ENCODE data around the gene TMEM30A.

The TMEM30A gene

DNA sequence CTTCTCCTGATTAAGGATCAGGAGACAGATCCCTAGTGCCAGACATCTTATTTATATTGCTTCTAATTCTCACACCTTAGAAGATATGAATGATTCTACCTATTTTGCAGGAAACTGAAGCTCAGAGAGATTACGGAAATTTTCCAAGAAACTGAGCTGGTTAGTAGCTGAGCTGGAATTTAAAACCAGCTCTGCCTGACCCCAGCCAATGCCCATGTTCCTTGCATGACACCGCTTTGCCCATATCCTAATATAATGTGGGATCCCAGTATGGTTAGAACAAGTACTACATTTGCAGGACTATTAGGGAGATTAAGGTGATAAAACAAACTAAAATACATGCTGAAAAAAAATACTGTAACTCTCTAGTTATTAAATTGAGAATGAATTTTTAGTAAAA lies 1.9 kb downstream of the TMEM30A start:
- no peaks in the 10 kb centered on the region for H3K9me3 ChIP-seq (ENCODE audit: control insufficient read depth, low read length)
- no peak overlapping the region for H2BK5ac ChIP-seq (ENCODE audit: low read depth, low read length, poor library complexity, severe bottlenecking)
- H3K23ac ChIP-seq (ENCODE audit: low read length in 2 of 2) = no peak overlapping the region
- H3K14ac ChIP-seq (ENCODE audit: low read length in 2 of 2) = no peak overlapping the region
- no peak overlapping the region for H2BK12ac ChIP-seq (ENCODE audit: low read length in 2 of 2)
- no peak overlapping the region for H3K18ac ChIP-seq (ENCODE audit: low read depth in 1 of 2, low read length in 2 of 2)
- H3K9ac ChIP-seq (ENCODE audit: low read length) = peak overlapping the region; percentile 98
- no peaks in the 10 kb centered on the region for H3K27me3 ChIP-seq (ENCODE audit: control insufficient read depth in 1 of 2, insufficient read depth in 1 of 2, low read length in 2 of 2)
- 50% methylated on average over 1 of the region's 2 CpGs for WGBS
- peak overlapping the region in 1 of 2 experiments; percentile 99 for H3K4me3 ChIP-seq (ENCODE audit: insufficient read depth in 1 of 2, low read depth in 1 of 2, low read length in 2 of 2)
- H2BK120ac ChIP-seq (ENCODE audit: low read depth, low read length) = no peak overlapping the region
- peak overlapping the region; percentile 87 for H3K4me2 ChIP-seq (ENCODE audit: low read length, poor library complexity, severe bottlenecking)
- no peak for DNase-seq
- H2AFZ ChIP-seq (ENCODE audit: low read depth, low read length) = no peak overlapping the region
- no peak overlapping the region for H2BK15ac ChIP-seq (ENCODE audit: low read depth, poor library complexity, severe bottlenecking)
- H3K4me1 ChIP-seq (ENCODE audit: control insufficient read depth, insufficient read depth, low read depth, low read length) = peaks cover 3% of the 10 kb centered on the region
- no peaks in the 10 kb centered on the region for H3K79me1 ChIP-seq (replicated peaks; ENCODE audit: low read length, poor library complexity, severe bottlenecking)
- H2AK5ac ChIP-seq (ENCODE audit: low read length, severe bottlenecking) = no peak overlapping the region
- H4K91ac ChIP-seq (ENCODE audit: low read length) = no peak overlapping the region
- no peak overlapping the region for H3K27ac ChIP-seq (ENCODE audit: low read length, poor library complexity, severe bottlenecking)
- no peaks in the 10 kb centered on the region for H3K36me3 ChIP-seq (ENCODE audit: control insufficient read depth in 1 of 2, insufficient read depth in 2 of 2, low read depth in 1 of 2, low read length in 2 of 2)
- no peak overlapping the region for H3K4ac ChIP-seq (ENCODE audit: low read depth in 1 of 2, low read length in 2 of 2)
- no peak overlapping the region for H4K8ac ChIP-seq (ENCODE audit: low read length)

DNA sequence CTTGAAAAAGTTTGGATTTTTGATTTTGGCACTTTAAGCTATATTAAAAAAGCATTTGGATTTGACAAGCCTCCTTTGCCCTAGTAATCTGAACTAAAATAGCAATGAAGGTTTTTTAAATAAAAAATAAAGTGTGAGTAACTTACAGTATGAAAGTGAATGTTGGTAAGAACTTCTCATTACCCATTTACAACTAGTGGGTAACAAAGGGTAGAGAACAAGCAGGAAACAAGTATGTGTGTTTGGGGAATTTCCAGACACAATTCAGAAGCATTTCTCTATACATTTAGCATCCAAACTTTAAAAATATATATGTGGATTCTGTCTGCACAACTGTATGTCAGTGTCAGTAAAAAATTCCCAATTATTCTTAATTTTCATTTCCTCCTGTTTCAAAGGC lies 2.9 kb downstream of the TMEM30A start:
- peak overlapping the region in 1 of 2 experiments; percentile 99 for H3K4me3 ChIP-seq (ENCODE audit: insufficient read depth in 1 of 2, low read depth in 1 of 2, low read length in 2 of 2)
- no peak overlapping the region for H2BK15ac ChIP-seq (ENCODE audit: low read depth, poor library complexity, severe bottlenecking)
- no peak overlapping the region for H3K23ac ChIP-seq (ENCODE audit: low read length in 2 of 2)
- no peaks in the 10 kb centered on the region for H3K9me3 ChIP-seq (ENCODE audit: control insufficient read depth, low read length)
- no peak overlapping the region for H3K27ac ChIP-seq (ENCODE audit: low read length, poor library complexity, severe bottlenecking)
- no peak for DNase-seq
- no peak overlapping the region for H3K18ac ChIP-seq (ENCODE audit: low read depth in 1 of 2, low read length in 2 of 2)
- H3K4me1 ChIP-seq (ENCODE audit: control insufficient read depth, insufficient read depth, low read depth, low read length) = peaks cover 7% of the 10 kb centered on the region
- H3K4ac ChIP-seq (ENCODE audit: low read depth in 1 of 2, low read length in 2 of 2) = no peak overlapping the region
- no peaks in the 10 kb centered on the region for H3K79me1 ChIP-seq (replicated peaks; ENCODE audit: low read length, poor library complexity, severe bottlenecking)
- H3K14ac ChIP-seq (ENCODE audit: low read length in 2 of 2) = no peak overlapping the region
- H2AK5ac ChIP-seq (ENCODE audit: low read length, severe bottlenecking) = no peak overlapping the region
- H4K8ac ChIP-seq (ENCODE audit: low read length) = no peak overlapping the region
- peak overlapping the region; percentile 35 for H3K4me2 ChIP-seq (ENCODE audit: low read length, poor library complexity, severe bottlenecking)
- H3K9ac ChIP-seq (ENCODE audit: low read length) = peak overlapping the region; percentile 98
- H3K27me3 ChIP-seq (ENCODE audit: control insufficient read depth in 1 of 2, insufficient read depth in 1 of 2, low read length in 2 of 2) = no peaks in the 10 kb centered on the region
- H2BK12ac ChIP-seq (ENCODE audit: low read length in 2 of 2) = no peak overlapping the region
- H3K36me3 ChIP-seq (ENCODE audit: control insufficient read depth in 1 of 2, insufficient read depth in 2 of 2, low read depth in 1 of 2, low read length in 2 of 2) = peaks cover 0 to 1% of the 10 kb centered on the region in 2 experiments
- H2BK5ac ChIP-seq (ENCODE audit: low read depth, low read length, poor library complexity, severe bottlenecking) = no peak overlapping the region
- no peak overlapping the region for H2BK120ac ChIP-seq (ENCODE audit: low read depth, low read length)
- no peak overlapping the region for H4K91ac ChIP-seq (ENCODE audit: low read length)
- no peak overlapping the region for H2AFZ ChIP-seq (ENCODE audit: low read depth, low read length)

DNA sequence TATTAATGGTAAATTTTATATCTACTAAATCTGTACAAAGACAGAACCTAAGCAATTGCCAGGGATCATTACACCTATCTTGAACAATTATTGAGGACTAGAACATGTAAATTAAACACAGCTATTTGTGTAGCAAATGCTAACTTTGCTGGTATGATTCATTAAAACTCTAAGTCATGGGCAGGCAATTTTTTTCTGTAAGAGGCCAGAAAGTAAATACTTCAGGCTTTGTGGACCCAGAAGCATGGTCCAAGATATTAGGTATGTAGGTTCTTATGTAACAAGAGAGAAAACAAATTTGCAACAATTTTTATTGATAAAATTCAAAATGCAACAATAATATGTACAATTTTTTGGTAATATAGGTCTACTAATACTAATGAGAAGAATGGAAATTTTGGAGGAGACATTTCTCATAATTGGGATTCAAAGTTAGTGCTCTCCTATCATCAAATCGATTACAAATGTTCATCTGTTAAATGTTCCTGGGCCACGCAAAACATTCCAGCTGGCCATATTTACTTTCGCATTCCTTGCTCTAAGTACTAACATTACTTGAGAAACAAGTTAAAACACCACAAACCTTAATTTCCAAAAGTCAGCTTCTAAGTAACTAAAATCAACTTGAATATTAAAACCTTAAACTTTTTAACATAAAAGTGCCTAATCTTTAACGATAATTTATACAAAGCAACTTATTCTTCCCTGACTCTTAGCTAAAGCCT lies 4.3 kb downstream of the TMEM30A start:
- H4K91ac ChIP-seq (ENCODE audit: low read length) = no peak overlapping the region
- H2AK5ac ChIP-seq (ENCODE audit: low read length, severe bottlenecking) = no peak overlapping the region
- H3K27ac ChIP-seq (ENCODE audit: low read length, poor library complexity, severe bottlenecking) = no peak overlapping the region
- H3K36me3 ChIP-seq (ENCODE audit: control insufficient read depth in 1 of 2, insufficient read depth in 2 of 2, low read depth in 1 of 2, low read length in 2 of 2) = peaks cover 0 to 4% of the 10 kb centered on the region in 2 experiments
- H3K14ac ChIP-seq (ENCODE audit: low read length in 2 of 2) = no peak overlapping the region
- peak; percentile 54 for DNase-seq
- peak overlapping the region in 1 of 2 experiments; percentile 99 for H3K4me3 ChIP-seq (ENCODE audit: insufficient read depth in 1 of 2, low read depth in 1 of 2, low read length in 2 of 2)
- 71% methylated on average over 3 of the region's 4 CpGs for WGBS
- peak overlapping the region; percentile 49 for H3K4me2 ChIP-seq (ENCODE audit: low read length, poor library complexity, severe bottlenecking)
- H3K4me1 ChIP-seq (ENCODE audit: control insufficient read depth, insufficient read depth, low read depth, low read length) = peaks cover 4% of the 10 kb centered on the region
- H3K27me3 ChIP-seq (ENCODE audit: control insufficient read depth in 1 of 2, insufficient read depth in 1 of 2, low read length in 2 of 2) = no peaks in the 10 kb centered on the region
- no peak overlapping the region for H2BK5ac ChIP-seq (ENCODE audit: low read depth, low read length, poor library complexity, severe bottlenecking)
- no peak overlapping the region for H2BK12ac ChIP-seq (ENCODE audit: low read length in 2 of 2)
- H2BK15ac ChIP-seq (ENCODE audit: low read depth, poor library complexity, severe bottlenecking) = no peak overlapping the region
- H3K4ac ChIP-seq (ENCODE audit: low read depth in 1 of 2, low read length in 2 of 2) = no peak overlapping the region
- H4K8ac ChIP-seq (ENCODE audit: low read length) = no peak overlapping the region
- no peak overlapping the region for H2BK120ac ChIP-seq (ENCODE audit: low read depth, low read length)
- H3K9ac ChIP-seq (ENCODE audit: low read length) = peak overlapping the region; percentile 98
- no peak overlapping the region for H3K23ac ChIP-seq (ENCODE audit: low read length in 2 of 2)
- no peaks in the 10 kb centered on the region for H3K79me1 ChIP-seq (replicated peaks; ENCODE audit: low read length, poor library complexity, severe bottlenecking)
- H2AFZ ChIP-seq (ENCODE audit: low read depth, low read length) = no peak overlapping the region
- H3K9me3 ChIP-seq (ENCODE audit: control insufficient read depth, low read length) = no peaks in the 10 kb centered on the region
- no peak overlapping the region for H3K18ac ChIP-seq (ENCODE audit: low read depth in 1 of 2, low read length in 2 of 2)

DNA sequence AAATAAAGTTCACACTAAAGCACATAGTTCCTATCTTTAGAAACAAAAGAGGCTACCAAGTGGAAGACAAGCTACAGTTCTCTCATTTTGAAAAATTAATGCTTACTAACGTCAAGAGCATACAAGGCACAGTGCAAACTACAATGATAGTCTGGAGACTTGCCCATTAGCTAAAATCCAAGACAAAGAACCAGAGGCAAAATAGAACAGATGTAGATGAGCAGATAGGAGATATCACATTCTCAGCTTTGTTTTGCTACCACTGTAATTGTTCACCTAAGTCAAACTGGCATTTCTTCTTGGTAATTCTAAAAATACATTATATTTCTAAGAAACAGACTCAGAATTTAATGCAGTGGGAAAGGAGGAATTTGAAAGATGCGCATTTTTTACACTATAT lies 5.2 kb downstream of the TMEM30A start:
- no peak overlapping the region for H3K4me2 ChIP-seq (ENCODE audit: low read length, poor library complexity, severe bottlenecking)
- no peak overlapping the region for H3K18ac ChIP-seq (ENCODE audit: low read depth in 1 of 2, low read length in 2 of 2)
- peaks cover 4% of the 10 kb centered on the region for H3K4me1 ChIP-seq (ENCODE audit: control insufficient read depth, insufficient read depth, low read depth, low read length)
- H3K27ac ChIP-seq (ENCODE audit: low read length, poor library complexity, severe bottlenecking) = no peak overlapping the region
- no peak overlapping the region for H2AK5ac ChIP-seq (ENCODE audit: low read length, severe bottlenecking)
- no peak overlapping the region for H3K14ac ChIP-seq (ENCODE audit: low read length in 2 of 2)
- no peak overlapping the region for H2BK15ac ChIP-seq (ENCODE audit: low read depth, poor library complexity, severe bottlenecking)
- H3K23ac ChIP-seq (ENCODE audit: low read length in 2 of 2) = no peak overlapping the region
- 83% methylated on average over 1 of the region's 2 CpGs for WGBS
- H3K36me3 ChIP-seq (ENCODE audit: control insufficient read depth in 1 of 2, insufficient read depth in 2 of 2, low read depth in 1 of 2, low read length in 2 of 2) = peaks cover 0 to 4% of the 10 kb centered on the region in 2 experiments
- no peak overlapping the region for H3K4ac ChIP-seq (ENCODE audit: low read depth in 1 of 2, low read length in 2 of 2)
- H3K9me3 ChIP-seq (ENCODE audit: control insufficient read depth, low read length) = no peaks in the 10 kb centered on the region
- H2BK120ac ChIP-seq (ENCODE audit: low read depth, low read length) = no peak overlapping the region
- no peaks in the 10 kb centered on the region for H3K79me1 ChIP-seq (replicated peaks; ENCODE audit: low read length, poor library complexity, severe bottlenecking)
- no peak overlapping the region for H4K8ac ChIP-seq (ENCODE audit: low read length)
- H4K91ac ChIP-seq (ENCODE audit: low read length) = no peak overlapping the region
- H2BK12ac ChIP-seq (ENCODE audit: low read length in 2 of 2) = no peak overlapping the region
- no peaks in the 10 kb centered on the region for H3K27me3 ChIP-seq (ENCODE audit: control insufficient read depth in 1 of 2, insufficient read depth in 1 of 2, low read length in 2 of 2)
- H2BK5ac ChIP-seq (ENCODE audit: low read depth, low read length, poor library complexity, severe bottlenecking) = no peak overlapping the region
- H3K4me3 ChIP-seq (ENCODE audit: insufficient read depth in 1 of 2, low read depth in 1 of 2, low read length in 2 of 2) = no peak overlapping the region
- H2AFZ ChIP-seq (ENCODE audit: low read depth, low read length) = no peak overlapping the region
- H3K9ac ChIP-seq (ENCODE audit: low read length) = peak overlapping the region; percentile 98
- no peak for DNase-seq

Measured in mesenchymal stem cell (in vitro differentiated cells and primary cell).